NOMO-1 treated with DMSO at 0.1 percent for 48 hours (cell line): ENCODE measurements around the gene CCDC188.

Experiments
- DNase-seq: peaks from one replicate; lab custom pipeline; 2025; ENCODE audit not compliant: unreplicated experiment; lab: John Stamatoyannopoulos, UW

Gene CCDC188

GRCh38 chr22:20123366-20124082 lies 27.3 kb downstream of the CCDC188 start:
- DNase-seq, result no peak

GRCh38 chr22:20121856-20122415 lies 28.9 kb downstream of the CCDC188 start:
- DNase-seq, result no peak

- no peak for DNase-seq
These were observed 32.4 kb downstream of the CCDC188 start for GRCh38 chr22:20118300-20119020.

GRCh38 chr22:20117633-20118299 lies 33.1 kb downstream of the CCDC188 start:
- DNase-seq, result no peak

- DNase-seq, result peak; percentile 95
These were observed 33.8 kb downstream of the CCDC188 start, which contains the start of gene TRMT2A for GRCh38 chr22:20116951-20117632. TRMT2A (minus strand) TSS chr22:20117226; CDS start chr22:20116906, 320 bp downstream.

GRCh38 chr22:20116376-20116950 lies 34.4 kb downstream of the CCDC188 start:
- no peak for DNase-seq

- DNase-seq, result no peak
These were observed 35.0 kb downstream of the CCDC188 start, which contains the start of gene RANBP1 for GRCh38 chr22:20115691-20116375. RANBP1 (plus strand) TSS chr22:20116104; CDS start chr22:20116185, 81 bp downstream.

- no peak for DNase-seq
These were observed 36.1 kb downstream of the CCDC188 start for GRCh38 chr22:20114506-20115475.

- no peak for DNase-seq
These were observed 37.1 kb downstream of the CCDC188 start for GRCh38 chr22:20113551-20114310.

GRCh38 chr22:20112623-20113511 lies 38.0 kb downstream of the CCDC188 start:
- DNase-seq, result no peak

GRCh38 chr22:20111689-20112622 lies 38.9 kb downstream of the CCDC188 start:
- DNase-seq, result no peak

GRCh38 chr22:20111045-20111688 lies 39.7 kb downstream of the CCDC188 start:
- peak; percentile 40 for DNase-seq

- DNase-seq, result no peak
These were observed 40.4 kb downstream of the CCDC188 start for GRCh38 chr22:20110359-20110985.

GRCh38 chr22:20109411-20110358 lies 41.2 kb downstream of the CCDC188 start:
- no peak for DNase-seq
